Activated T-helper 1 cell treated with Interleukin-2 at 50 U/mL for 16 hours (primary cell): ENCODE measurements around the gene NUDT3.
"Not testable (repeated sequence)": the region's sequence is repeated elsewhere in the genome, so short reads cannot be mapped to it uniquely, and the experiment has no call there.

ENCODE experiments used
- DNase-seq: peaks from one replicate; pipeline ENCODE4 v3.0.0-alpha.2; 2020; ENCODE audit warnings: low read depth

Gene NUDT3

GRCh38 chr6:34285448-34286164 lies 106.9 kb downstream of the NUDT3 start:
- DNase-seq = no peak

- DNase-seq = no peak
These were observed 107.7 kb downstream of the NUDT3 start for GRCh38 chr6:34284563-34285447.

GRCh38 chr6:34281702-34282334 lies 110.7 kb downstream of the NUDT3 start:
- DNase-seq = no peak

GRCh38 chr6:34280216-34280615 lies 112.3 kb downstream of the NUDT3 start:
- no peak for DNase-seq

GRCh38 chr6:34278833-34279232 lies 113.6 kb downstream of the NUDT3 start:
- DNase-seq = no peak

GRCh38 chr6:34277763-34278112 lies 114.7 kb downstream of the NUDT3 start:
- DNase-seq = no peak

GRCh38 chr6:34276881-34277762 lies 115.3 kb downstream of the NUDT3 start:
- no peak for DNase-seq

- no peak for DNase-seq
These were observed 116.3 kb downstream of the NUDT3 start for GRCh38 chr6:34276191-34276590.

GRCh38 chr6:34275128-34275804 lies 117.2 kb downstream of the NUDT3 start:
- DNase-seq = no peak

- DNase-seq = no peak
These were observed 118.3 kb downstream of the NUDT3 start for GRCh38 chr6:34274129-34274528.

- no peak for DNase-seq
These were observed 119.1 kb downstream of the NUDT3 start for GRCh38 chr6:34273242-34273805.

GRCh38 chr6:34272013-34272926 lies 120.2 kb downstream of the NUDT3 start:
- no peak for DNase-seq

GRCh38 chr6:34269658-34270341 lies 122.7 kb downstream of the NUDT3 start:
- DNase-seq = not testable (repeated sequence)

- DNase-seq = not testable (repeated sequence)
These were observed 123.3 kb downstream of the NUDT3 start for GRCh38 chr6:34269132-34269531.

GRCh38 chr6:34267746-34268145 lies 124.7 kb downstream of the NUDT3 start:
- DNase-seq = no peak

- not testable (repeated sequence) for DNase-seq
These were observed 129.0 kb downstream of the NUDT3 start for GRCh38 chr6:34263484-34263883.

- DNase-seq = no peak
These were observed 131.7 kb downstream of the NUDT3 start for GRCh38 chr6:34260576-34261267.

- no peak for DNase-seq
These were observed 132.9 kb downstream of the NUDT3 start for GRCh38 chr6:34259529-34260069.
